Measurements from ENCODE around the gene CAV2.

DNA sequence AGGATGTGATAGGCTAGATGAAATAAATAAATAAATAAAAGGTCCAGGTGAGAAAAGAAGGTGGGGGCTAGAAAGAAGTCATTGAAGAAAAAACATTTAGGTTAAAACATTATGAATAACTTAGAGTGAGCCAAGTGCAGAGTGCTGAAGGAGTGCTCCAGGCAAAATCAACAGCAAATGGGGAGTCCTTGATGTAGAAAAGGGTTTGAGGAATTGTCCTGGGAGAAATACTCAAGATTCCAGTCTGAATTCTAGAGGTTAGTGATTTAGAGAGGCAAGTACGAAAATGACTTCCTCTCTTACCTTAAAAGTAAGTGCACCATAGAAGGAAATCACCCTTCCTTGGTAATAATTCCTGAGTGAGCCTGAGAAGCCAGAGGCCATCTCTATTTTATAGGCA is 44.9 kb downstream of the CAV2 start:
- no peak for TF ChIP-seq POLR2A (IDR thresholded peaks at IDR 0.05)
- TF ChIP-seq, protein P1, sequence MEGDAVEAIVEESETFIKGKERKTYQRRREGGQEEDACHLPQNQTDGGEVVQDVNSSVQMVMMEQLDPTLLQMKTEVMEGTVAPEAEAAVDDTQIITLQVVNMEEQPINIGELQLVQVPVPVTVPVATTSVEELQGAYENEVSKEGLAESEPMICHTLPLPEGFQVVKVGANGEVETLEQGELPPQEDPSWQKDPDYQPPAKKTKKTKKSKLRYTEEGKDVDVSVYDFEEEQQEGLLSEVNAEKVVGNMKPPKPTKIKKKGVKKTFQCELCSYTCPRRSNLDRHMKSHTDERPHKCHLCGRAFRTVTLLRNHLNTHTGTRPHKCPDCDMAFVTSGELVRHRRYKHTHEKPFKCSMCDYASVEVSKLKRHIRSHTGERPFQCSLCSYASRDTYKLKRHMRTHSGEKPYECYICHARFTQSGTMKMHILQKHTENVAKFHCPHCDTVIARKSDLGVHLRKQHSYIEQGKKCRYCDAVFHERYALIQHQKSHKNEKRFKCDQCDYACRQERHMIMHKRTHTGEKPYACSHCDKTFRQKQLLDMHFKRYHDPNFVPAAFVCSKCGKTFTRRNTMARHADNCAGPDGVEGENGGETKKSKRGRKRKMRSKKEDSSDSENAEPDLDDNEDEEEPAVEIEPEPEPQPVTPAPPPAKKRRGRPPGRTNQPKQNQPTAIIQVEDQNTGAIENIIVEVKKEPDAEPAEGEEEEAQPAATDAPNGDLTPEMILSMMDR (IDR thresholded peaks at IDR 0.05), result no peak
